ENCODE results near the gene LMF2. TPM values are rescaled to one million over a fixed set of nuclear protein-coding genes. Genes with fewer than 3 reads are reported as not detected.
"Not testable (repeated sequence)": the region's sequence is repeated elsewhere in the genome, so short reads cannot be mapped to it uniquely, and the experiment has no call there.

LMF2 gene
- total RNA-seq, 1 donor from 2014 or later, result 66.2 TPM

- Mint-ChIP-seq H3K27me3 (ENCODE audit: low read depth) (peaks cover 8% of the 10 kb centered on the region), H3K4me1 (peaks cover 14% of the 10 kb centered on the region), H3K36me3 (peaks cover 6% of the 10 kb centered on the region), H3K4me3 (peak overlapping the region; percentile 38), H3K9me3 (no peaks in the 10 kb centered on the region), H3K27ac (no peak overlapping the region)
- no peak for TF ChIP-seq CTCF (IDR thresholded peaks at IDR 0.05; ENCODE audit: unreplicated experiment)
- DNase-seq (ENCODE audit: low spot score in 2 of 2, unreplicated experiment in 2 of 2), result no peak
These were observed 15.9 kb upstream of the LMF2 start for GRCh38 chr22:50523458-50523805.

- no peaks in the 10 kb centered on the region for H3K9me3 Mint-ChIP-seq
- peaks cover 14% of the 10 kb centered on the region for H3K4me1 Mint-ChIP-seq
- no peak overlapping the region for H3K27ac Mint-ChIP-seq
- no peak for TF ChIP-seq CTCF (IDR thresholded peaks at IDR 0.05; ENCODE audit: unreplicated experiment)
- peaks cover 2% of the 10 kb centered on the region for H3K27me3 Mint-ChIP-seq (ENCODE audit: low read depth)
- H3K4me3 Mint-ChIP-seq, result peak overlapping the region; percentile 38
- DNase-seq (ENCODE audit: low spot score in 2 of 2, unreplicated experiment in 2 of 2), result no peak
- peaks cover 6% of the 10 kb centered on the region for H3K36me3 Mint-ChIP-seq
These were observed 15.4 kb upstream of the LMF2 start for GRCh38 chr22:50522806-50523438.

- Mint-ChIP-seq H3K9me3 (no peaks in the 10 kb centered on the region), H3K4me3 (no peak overlapping the region), H3K36me3 (peaks cover 6% of the 10 kb centered on the region), H3K27me3 (ENCODE audit: low read depth) (no peaks in the 10 kb centered on the region), H3K27ac (no peak overlapping the region), H3K4me1 (peaks cover 14% of the 10 kb centered on the region)
- no peak for DNase-seq (ENCODE audit: low spot score in 2 of 2, unreplicated experiment in 2 of 2)
- TF ChIP-seq CTCF (IDR thresholded peaks at IDR 0.05; ENCODE audit: unreplicated experiment), result no peak
These were observed 14.8 kb upstream of the LMF2 start for GRCh38 chr22:50522208-50522805.

- TF ChIP-seq CTCF (IDR thresholded peaks at IDR 0.05; ENCODE audit: unreplicated experiment), result no peak
- peaks cover 6% of the 10 kb centered on the region for H3K36me3 Mint-ChIP-seq
These were observed 14.2 kb upstream of the LMF2 start for GRCh38 chr22:50521710-50522109.

GRCh38 chr22:50520826-50521453 lies 13.4 kb upstream of the LMF2 start:
- no peak overlapping the region for H3K27ac Mint-ChIP-seq
- DNase-seq (ENCODE audit: low spot score in 2 of 2, unreplicated experiment in 2 of 2), result no peak

More at GRCh38 chr22:50521710-50522109, 14.2 kb upstream of the LMF2 start:
- H3K4me3 Mint-ChIP-seq, result no peak overlapping the region
- no peaks in the 10 kb centered on the region for H3K9me3 Mint-ChIP-seq
- DNase-seq (ENCODE audit: low spot score in 2 of 2, unreplicated experiment in 2 of 2), result no peak
- H3K27me3 Mint-ChIP-seq (ENCODE audit: low read depth), result no peaks in the 10 kb centered on the region
- H3K4me1 Mint-ChIP-seq, result peaks cover 9% of the 10 kb centered on the region
- no peak overlapping the region for H3K27ac Mint-ChIP-seq

GRCh38 chr22:50520184-50520583 lies 12.7 kb upstream of the LMF2 start:
- H3K4me1 Mint-ChIP-seq; H3K27ac Mint-ChIP-seq; H3K27me3 Mint-ChIP-seq (ENCODE audit: low read depth); H3K4me3 Mint-ChIP-seq; H3K36me3 Mint-ChIP-seq; H3K9me3 Mint-ChIP-seq; DNase-seq (ENCODE audit: low spot score in 2 of 2, unreplicated experiment in 2 of 2): not testable (repeated sequence)

More at GRCh38 chr22:50520826-50521453, 13.4 kb upstream of the LMF2 start:
- H3K9me3 Mint-ChIP-seq, result no peaks in the 10 kb centered on the region
- no peaks in the 10 kb centered on the region for H3K27me3 Mint-ChIP-seq (ENCODE audit: low read depth)
- H3K4me1 Mint-ChIP-seq, result peaks cover 8% of the 10 kb centered on the region
- H3K4me3 Mint-ChIP-seq, result no peak overlapping the region
- TF ChIP-seq CTCF (IDR thresholded peaks at IDR 0.05; ENCODE audit: unreplicated experiment), result no peak
- H3K36me3 Mint-ChIP-seq, result peaks cover 6% of the 10 kb centered on the region

Data from mesothelial cell of epicardium (in vitro differentiated cells).